ENCODE results near the gene FBXW5. TPM values are rescaled to one million over a fixed set of nuclear protein-coding genes. Genes with fewer than 3 reads are reported as not detected.

FBXW5 gene, protein sequence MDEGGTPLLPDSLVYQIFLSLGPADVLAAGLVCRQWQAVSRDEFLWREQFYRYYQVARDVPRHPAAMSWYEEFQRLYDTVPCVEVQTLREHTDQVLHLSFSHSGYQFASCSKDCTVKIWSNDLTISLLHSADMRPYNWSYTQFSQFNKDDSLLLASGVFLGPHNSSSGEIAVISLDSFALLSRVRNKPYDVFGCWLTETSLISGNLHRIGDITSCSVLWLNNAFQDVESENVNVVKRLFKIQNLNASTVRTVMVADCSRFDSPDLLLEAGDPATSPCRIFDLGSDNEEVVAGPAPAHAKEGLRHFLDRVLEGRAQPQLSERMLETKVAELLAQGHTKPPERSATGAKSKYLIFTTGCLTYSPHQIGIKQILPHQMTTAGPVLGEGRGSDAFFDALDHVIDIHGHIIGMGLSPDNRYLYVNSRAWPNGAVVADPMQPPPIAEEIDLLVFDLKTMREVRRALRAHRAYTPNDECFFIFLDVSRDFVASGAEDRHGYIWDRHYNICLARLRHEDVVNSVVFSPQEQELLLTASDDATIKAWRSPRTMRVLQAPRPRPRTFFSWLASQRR
- total RNA-seq = 198 and 213 TPM in 2 replicates

DNA sequence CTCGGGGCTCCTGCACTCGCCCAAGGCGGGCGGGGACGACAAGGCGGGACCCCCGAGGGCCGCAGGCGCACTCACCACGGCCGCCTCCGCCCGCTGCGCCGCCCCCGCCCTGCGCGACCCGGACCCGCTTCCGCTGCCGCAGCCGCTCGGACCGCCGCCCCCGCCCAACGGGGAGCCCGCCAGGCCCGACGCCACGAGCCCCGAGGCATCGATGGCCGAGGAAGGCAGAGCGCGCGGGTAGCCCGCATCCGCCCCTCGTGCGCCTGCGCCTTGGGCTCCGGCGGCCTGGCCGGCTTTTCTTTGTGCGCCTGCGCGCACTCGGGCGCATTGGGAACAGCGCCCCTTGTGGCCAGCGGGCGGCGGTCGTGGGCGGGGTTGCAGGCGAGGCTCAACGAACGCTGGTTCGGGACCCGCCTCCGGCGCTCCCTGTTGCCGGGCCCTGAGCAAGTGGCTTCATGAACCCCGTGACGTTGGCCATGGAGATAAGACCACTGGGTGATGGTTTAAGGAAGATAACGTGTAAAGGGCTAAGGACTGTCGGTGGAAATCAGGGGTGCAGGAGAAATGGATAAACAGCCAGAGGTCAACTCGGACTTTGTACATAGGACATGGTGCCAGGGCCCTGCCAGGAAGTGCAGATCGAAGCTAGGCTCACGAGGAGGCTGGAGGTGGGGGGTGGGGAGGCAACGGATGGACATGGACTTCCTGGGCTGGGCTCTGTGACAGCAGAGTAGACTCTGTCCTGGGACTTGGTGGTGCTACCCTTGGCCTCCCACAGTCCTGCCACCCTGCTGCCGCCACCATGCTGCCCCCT lies at the start of gene FBXW5, which contains the start of gene C8G:
Gene FBXW5, minus strand, starts transcription at position 220 of the 814 bp plus-strand sequence. CDS start 655 bp downstream, outside the sequence.
Gene C8G, plus strand, starts transcription at position 725 of the 814 bp plus-strand sequence. Its CDS starts 78 bp downstream, at position 803.

GRCh38 chr9:136991993-136992818 lies 47.7 kb upstream of the FBXW5 start, which contains the start of gene PAXX:
Gene PAXX (plus strand): TSS chr9:136992422. CDS start chr9:136992444, 22 bp downstream.

GRCh38 chr9:136982232-136983051 lies 37.9 kb upstream of the FBXW5 start, which contains the start of gene LCNL1:
Gene LCNL1 (plus strand): TSS chr9:136982993. CDS start chr9:136983587, 594 bp downstream.

DNA sequence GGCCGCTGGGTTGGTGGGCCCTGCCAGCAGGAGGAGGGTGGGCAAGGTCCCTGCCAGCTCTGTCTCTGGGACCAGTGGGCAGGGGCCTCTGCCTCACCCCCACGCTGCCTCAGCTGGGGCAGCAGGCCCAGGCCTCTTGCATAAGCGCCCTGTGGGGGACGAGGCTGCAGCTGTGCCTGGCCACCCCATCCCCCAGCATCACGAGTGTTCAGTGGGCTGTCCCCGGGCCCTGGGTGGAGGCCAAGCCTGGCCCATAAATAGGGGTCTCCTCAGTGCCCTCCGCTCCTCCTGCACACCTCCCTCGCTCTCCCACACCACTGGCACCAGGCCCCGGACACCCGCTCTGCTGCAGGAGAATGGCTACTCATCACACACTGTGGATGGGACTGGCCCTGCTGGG lies 32.7 kb upstream of the FBXW5 start, which contains the start of gene PTGDS:
Gene PTGDS, plus strand, starts transcription at position 282 of the 400 bp plus-strand sequence. Its CDS starts 75 bp downstream, at position 357.

DNA sequence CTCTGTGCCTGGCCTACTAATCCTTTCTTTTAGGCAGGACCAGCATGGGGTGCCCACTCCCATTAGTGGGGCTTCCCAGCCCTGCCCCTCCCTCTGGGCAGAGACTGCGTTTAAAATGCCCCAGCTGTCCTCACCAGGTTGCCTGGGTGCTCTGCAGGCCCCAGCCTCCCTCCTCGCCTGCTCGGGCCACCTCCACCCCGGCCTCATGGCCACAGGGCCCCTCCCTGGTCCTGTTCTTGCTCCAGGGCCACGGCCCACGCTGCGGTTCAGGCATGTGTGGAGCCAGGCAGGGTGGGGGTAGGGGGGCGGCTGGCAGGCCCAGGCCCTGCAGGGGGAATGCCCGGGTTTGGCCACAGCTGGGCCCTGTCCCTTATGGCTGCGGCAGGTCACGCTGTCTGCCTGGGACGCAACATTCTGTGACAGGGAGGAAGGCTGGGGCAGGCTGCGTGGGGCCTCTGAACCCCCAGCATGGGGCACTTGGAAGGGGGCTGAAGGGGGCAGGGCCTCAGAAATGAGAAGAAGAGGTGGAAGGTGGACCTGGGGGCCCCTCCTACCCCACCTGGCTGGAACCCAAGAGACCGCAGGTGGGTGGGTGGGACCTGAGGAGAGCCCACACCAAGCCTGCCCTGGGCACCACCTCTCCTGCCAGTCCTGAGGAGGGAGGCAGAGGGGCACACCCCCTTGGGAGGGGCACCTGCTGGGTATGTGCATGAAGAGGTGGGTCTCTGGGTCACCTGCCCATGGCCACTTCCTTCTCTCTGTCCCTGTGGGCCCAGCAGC lies 7.2 kb upstream of the FBXW5 start, which contains the start of gene LCN12:
Gene LCN12, plus strand, starts transcription at position 733 of the 780 bp plus-strand sequence. CDS start 55 bp downstream, outside the sequence.

Other genes starting within 250 kb of the FBXW5 start
- gene DIPK1B, start 232.2 kb downstream of the FBXW5 start, total RNA-seq = 0.14 and 0.44 TPM in 2 replicates
- not detected in 2 replicates for gene LCN10, start 201.8 kb downstream of the FBXW5 start, total RNA-seq
- gene LCN6, start 196.2 kb downstream of the FBXW5 start, total RNA-seq = not detected in 2 replicates
- not detected in 2 replicates for gene LCN8, start 186.5 kb downstream of the FBXW5 start, total RNA-seq
- not detected in 2 replicates for gene LCN15, start 180.2 kb downstream of the FBXW5 start, total RNA-seq
- gene TMEM141, start 153.4 kb downstream of the FBXW5 start, total RNA-seq = 36.9 and 38.7 TPM in 2 replicates
- gene CCDC183, start 148.4 kb downstream of the FBXW5 start, total RNA-seq = 0.22 TPM in 1 of 2 replicates, not detected in the other
- 77.0 and 129 TPM in 2 replicates for gene RABL6, start 136.8 kb downstream of the FBXW5 start, total RNA-seq
- gene AJM1, start 102.3 kb downstream of the FBXW5 start, total RNA-seq = 1.4 and 2.0 TPM in 2 replicates
- gene PHPT1, start 95.3 kb downstream of the FBXW5 start, total RNA-seq = 54.8 and 63.5 TPM in 2 replicates
- gene MAMDC4, start 92.4 kb downstream of the FBXW5 start, total RNA-seq = 2.0 and 3.5 TPM in 2 replicates
- 169 and 339 TPM in 2 replicates for gene EDF1, start 78.4 kb downstream of the FBXW5 start, total RNA-seq
- gene TRAF2, start 58.2 kb downstream of the FBXW5 start, total RNA-seq = 9.6 and 15.2 TPM in 2 replicates
- gene C8G, start 505 bp upstream of the FBXW5 start, total RNA-seq = 0.66 TPM in 1 of 2 replicates, not detected in the other
- gene LCN12, start 7.5 kb upstream of the FBXW5 start, total RNA-seq = 0.88 TPM in 1 of 2 replicates, not detected in the other
- 4.2 and 78.6 TPM in 2 replicates for gene PTGDS, start 32.8 kb upstream of the FBXW5 start, total RNA-seq
- 0.14 and 9.8 TPM in 2 replicates for gene LCNL1, start 38.3 kb upstream of the FBXW5 start, total RNA-seq
- 12.0 and 13.9 TPM in 2 replicates for gene PAXX, start 47.7 kb upstream of the FBXW5 start, total RNA-seq
- 4.3 and 12.7 TPM in 2 replicates for gene CLIC3, start 51.8 kb upstream of the FBXW5 start, total RNA-seq
- gene ABCA2, start 83.5 kb upstream of the FBXW5 start, total RNA-seq = 18.8 and 18.9 TPM in 2 replicates
- not detected in 2 replicates for gene FUT7, start 87.3 kb upstream of the FBXW5 start, total RNA-seq
- gene NPDC1, start 101.4 kb upstream of the FBXW5 start, total RNA-seq = 16.0 and 21.0 TPM in 2 replicates
- not detected in 2 replicates for gene ENTPD2, start 109.3 kb upstream of the FBXW5 start, total RNA-seq
- gene SAPCD2, start 125.8 kb upstream of the FBXW5 start, total RNA-seq = 0.22 and 15.9 TPM in 2 replicates
- gene UAP1L1, start 132.8 kb upstream of the FBXW5 start, total RNA-seq = 28.2 and 29.1 TPM in 2 replicates
- gene MAN1B1, start 142.2 kb upstream of the FBXW5 start, total RNA-seq = 68.1 and 103 TPM in 2 replicates
- 58.1 and 86.7 TPM in 2 replicates for gene DPP7, start 170.0 kb upstream of the FBXW5 start, total RNA-seq
- 0.29 TPM in 1 of 2 replicates, not detected in the other for gene GRIN1, start 194.4 kb upstream of the FBXW5 start, total RNA-seq
- gene LRRC26, start 225.3 kb upstream of the FBXW5 start, total RNA-seq = not detected in 2 replicates
- gene TMEM210, start 227.3 kb upstream of the FBXW5 start, total RNA-seq = not detected in 2 replicates
- gene ANAPC2, start 243.8 kb upstream of the FBXW5 start, total RNA-seq = 30.4 and 32.4 TPM in 2 replicates
- gene SSNA1, start 243.9 kb upstream of the FBXW5 start, total RNA-seq = 75.5 and 82.3 TPM in 2 replicates

Measured in placental pericyte (primary cell).